OCI-LY7 (cell line): ENCODE results near the gene UBAC1. TPM values are rescaled to one million over a fixed set of nuclear protein-coding genes. Genes with fewer than 3 reads are reported as not detected.

Experiments used
- BruUV-seq: library from RNA; stranded (reverse); fragments of 400-500 nt; replicated peaks from 2 replicates; lab custom pipeline; 2021; lab: Mats Ljungman, UMichigan
- CTCF ChIA-PET: fragments of 300-600 bp; sonication (Branson Sonifier 250); formaldehyde crosslinking; loops from one replicate; lab custom pipeline; 2022; ENCODE audit warnings: antibody characterized with exemption; ENCODE audit not compliant: unreplicated experiment; lab: Charles Lee
- POLR2A ChIA-PET: fragments of 300-600 bp; sonication (Branson Sonifier 250); formaldehyde crosslinking; loops from one replicate; lab custom pipeline; 2022; ENCODE audit warnings: antibody characterized with exemption; lab: Charles Lee
- DNase-seq: peaks from one replicate; pipeline ENCODE4 v3.0.0-alpha.2; 2015; ENCODE audit warnings: low spot score
- H2AFZ ChIP-seq: fragments of 200-600 bp; sonication (generic), shearing (Covaris generic); 2 replicates; pipeline ENCODE4 v1.6.1; 2014; ENCODE audit warnings: mild to moderate bottlenecking, antibody characterized with exemption, low read length, moderate library complexity
- H3K27ac ChIP-seq: fragments of 200-600 bp; sonication (generic); 2 replicates; pipeline ENCODE4 v1.5.1; 2014; ENCODE audit warnings: mixed run types, low read depth, mild to moderate bottlenecking, moderate library complexity, low read length, inconsistent platforms; ENCODE audit not compliant: poor library complexity, severe bottlenecking
- H3K36me3 ChIP-seq: fragments of 200-600 bp; sonication (generic); 2 replicates; pipeline ENCODE4 v1.6.1; 2014; ENCODE audit warnings: mild to moderate bottlenecking, antibody characterized with exemption, low read length, moderate library complexity, mixed read lengths; ENCODE audit not compliant: insufficient read depth
- H3K4me1 ChIP-seq: fragments of 200-600 bp; sonication (generic); 2 replicates; pipeline ENCODE4 v1.5.1; 2014; ENCODE audit warnings: mild to moderate bottlenecking, low read length; ENCODE audit not compliant: insufficient read depth, poor library complexity, severe bottlenecking
- H3K4me2 ChIP-seq: fragments of 200-600 bp; sonication (generic); 2 replicates; pipeline ENCODE4 v1.6.1; 2014; ENCODE audit warnings: mild to moderate bottlenecking, low read length
- H3K4me3 ChIP-seq: fragments of 200-600 bp; sonication (generic); 2 replicates; pipeline ENCODE4 v1.5.1; 2014; ENCODE audit warnings: mild to moderate bottlenecking, low read depth, low read length; ENCODE audit not compliant: poor library complexity, severe bottlenecking
- H3K79me2 ChIP-seq: fragments of 200-600 bp; sonication (generic); 2 replicates; pipeline ENCODE4 v1.6.1; 2016; ENCODE audit warnings: low read depth, mild to moderate bottlenecking, low read length, moderate library complexity, mixed read lengths; ENCODE audit not compliant: insufficient read depth
- H3K9me2 ChIP-seq: fragments of 200-600 bp; sonication (generic); 2 replicates; pipeline ENCODE4 v1.6.1; 2016; ENCODE audit warnings: mild to moderate bottlenecking, low read length, mixed read lengths; ENCODE audit not compliant: insufficient read depth
- H3K9me3 ChIP-seq: fragments of 200-600 bp; sonication (generic); 2 replicates; pipeline ENCODE4 v1.6.1; 2014; ENCODE audit warnings: mild to moderate bottlenecking, mixed run types, low read length, mixed read lengths
- H4K20me1 ChIP-seq: fragments of 200-600 bp; sonication (generic); 2 replicates; pipeline ENCODE4 v1.6.1; 2014; ENCODE audit warnings: mild to moderate bottlenecking, antibody characterized with exemption, low read length, moderate library complexity, mixed read lengths; ENCODE audit not compliant: insufficient read depth
- CTCF ChIP-seq: fragments of 200-600 bp; sonication (generic); conservative IDR thresholded peaks from 2 replicates; pipeline ENCODE4 v1.5.1; 2014; ENCODE audit warnings: mild to moderate bottlenecking, antibody characterized with exemption, low read length, moderate library complexity, mixed read lengths
- EZH2phosphoT487 ChIP-seq: fragments of 200-600 bp; sonication (generic); IDR thresholded peaks from 2 replicates; pipeline ENCODE4 v1.6.1; 2018; ENCODE audit warnings: low read depth, borderline replicate concordance, mild to moderate bottlenecking, mixed run types, antibody characterized with exemption, low read length, moderate library complexity, mixed read lengths
- intact Hi-C: fragments of 100-400 bp; cut with micrococcal nuclease; formaldehyde crosslinking; loops from one replicate; pipeline ENCODE4 v1.10.0; 2022; ENCODE audit not compliant: unreplicated experiment
- total RNA-seq, 2 experiments: library from RNA; depleted of rRNA in 1 of 2; stranded (reverse); fragments of >200 nt in 1 of 2; shearing (Covaris generic) in 1 of 2; gene quantifications; 2 replicates each; pipeline ENCODE4 v1.2.3, GENCODE V29; 2014 to 2022

Gene UBAC1
- total RNA-seq, 2 experiments from 2014 or later = 42.3 to 59.2 TPM

GRCh38 chr9:136004712-136005111 lies 43.5 kb upstream of the UBAC1 start:
- CTCF ChIA-PET = no interaction called here

DNA sequence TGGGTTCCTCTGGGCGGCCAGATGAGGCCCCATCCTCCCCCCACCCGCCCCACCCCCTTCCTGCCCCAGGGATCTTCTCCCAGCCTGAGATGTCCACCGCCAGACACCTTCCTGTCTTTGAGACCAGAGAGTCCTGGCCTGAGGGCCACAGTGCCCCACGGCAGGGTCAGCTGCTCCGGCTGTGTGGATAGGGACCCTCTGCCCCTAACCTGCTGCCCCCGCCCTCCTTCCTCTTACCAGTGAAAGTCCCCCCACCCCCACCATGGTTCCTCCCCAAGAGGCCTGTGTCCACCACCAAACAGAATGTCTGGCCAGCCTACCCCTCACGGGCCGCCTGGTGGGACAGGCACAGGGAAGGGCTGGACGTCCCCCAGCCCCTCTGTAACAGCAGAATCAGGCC lies 43.0 kb upstream of the UBAC1 start:
- no peaks in the 10 kb centered on the region for H3K9me3 ChIP-seq
- ChIA-PET CTCF (no interaction called here), POLR2A (no interaction called here)
- DNase-seq = no peak
- no peaks in the 10 kb centered on the region for H3K79me2 ChIP-seq
- peaks cover 44% of the 10 kb centered on the region for H3K4me1 ChIP-seq
- H3K36me3 ChIP-seq = no peaks in the 10 kb centered on the region
- no peak overlapping the region for H3K27ac ChIP-seq
- no peaks in the 10 kb centered on the region for H3K9me2 ChIP-seq
- intact Hi-C loops = no loop called here
- peak overlapping the region; percentile 49 for H3K4me2 ChIP-seq
- H3K4me3 ChIP-seq = no peak overlapping the region
- TF ChIP-seq CTCF = no peak
- H2AFZ ChIP-seq = no peak overlapping the region
- no TSS peak for BruUV-seq
- H4K20me1 ChIP-seq = no peaks in the 10 kb centered on the region

More at GRCh38 chr9:136004712-136005111, 43.5 kb upstream of the UBAC1 start:
- intact Hi-C loops = no loop called here
- Histone ChIP-seq H3K9me3 (no peaks in the 10 kb centered on the region), H3K36me3 (no peaks in the 10 kb centered on the region), H3K79me2 (no peaks in the 10 kb centered on the region), H3K27ac (no peak overlapping the region), H3K4me2 (no peak overlapping the region), H3K4me3 (no peak overlapping the region), H4K20me1 (no peaks in the 10 kb centered on the region), H3K9me2 (no peaks in the 10 kb centered on the region), H3K4me1 (peaks cover 49% of the 10 kb centered on the region), H2AFZ (no peak overlapping the region)
- POLR2A ChIA-PET = no interaction called here
- BruUV-seq = no TSS peak
- DNase-seq = no peak
- TF ChIP-seq CTCF (no peak), EZH2phosphoT487 (no peak)

GRCh38 chr9:136003411-136004218 lies 42.4 kb upstream of the UBAC1 start:
- Histone ChIP-seq H3K36me3 (no peaks in the 10 kb centered on the region), H4K20me1 (no peaks in the 10 kb centered on the region), H3K4me1 (peaks cover 38% of the 10 kb centered on the region), H3K27ac (no peak overlapping the region), H3K4me3 (no peak overlapping the region), H3K4me2 (peak overlapping the region; percentile 49), H3K9me2 (no peaks in the 10 kb centered on the region), H2AFZ (peak overlapping the region; percentile 16; the same call in 1 of the 2 replicates), H3K9me3 (no peaks in the 10 kb centered on the region), H3K79me2 (no peaks in the 10 kb centered on the region)
- intact Hi-C loops = no loop called here
- ChIA-PET POLR2A (no interaction called here), CTCF (interaction anchor here (0.5 kb wide), 1 partner anchor 36 kb away, joined by 3 read pairs; no protein-coding TSS in a partner anchor)
- no TSS peak for BruUV-seq
- no peak for TF ChIP-seq EZH2phosphoT487
- no peak for TF ChIP-seq CTCF
- DNase-seq = no peak
